ENCODE data around the gene STRIP1.

Gene STRIP1

DNA sequence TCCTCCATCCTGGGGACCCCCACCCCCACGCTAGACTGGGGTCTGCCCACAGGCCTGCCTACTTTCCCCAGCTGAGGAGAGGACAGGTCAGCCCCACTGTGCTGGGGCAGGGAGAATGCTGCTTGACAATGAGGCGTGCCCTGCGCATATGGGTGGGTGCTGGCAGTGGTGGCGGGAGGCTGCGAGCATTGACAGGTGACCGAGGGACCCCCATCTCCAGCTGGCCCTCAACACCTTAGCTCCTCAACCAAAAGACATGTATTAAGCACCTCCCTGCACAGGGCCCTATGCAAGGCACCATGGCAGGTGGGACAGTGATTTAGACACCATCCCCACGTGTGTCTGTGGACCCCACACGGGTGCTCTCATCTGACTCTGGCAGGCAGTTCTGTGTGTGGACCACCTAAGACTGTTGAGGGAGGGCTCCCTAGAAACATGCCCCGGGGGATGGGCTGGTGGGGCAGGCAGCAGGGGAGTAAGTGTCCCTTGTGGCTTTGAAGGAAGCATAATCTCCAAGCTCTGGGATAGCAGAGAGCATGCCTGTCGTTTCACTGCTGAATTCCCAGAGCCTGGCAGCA is 54.4 kb downstream of the STRIP1 start:
- in situ Hi-C loops (cut with HindIII; ENCODE audit: low sequenced_read_pairs) = no loop called here
- no peak for DNase-seq (ENCODE audit: low read depth)
- TF ChIP-seq, protein P1, sequence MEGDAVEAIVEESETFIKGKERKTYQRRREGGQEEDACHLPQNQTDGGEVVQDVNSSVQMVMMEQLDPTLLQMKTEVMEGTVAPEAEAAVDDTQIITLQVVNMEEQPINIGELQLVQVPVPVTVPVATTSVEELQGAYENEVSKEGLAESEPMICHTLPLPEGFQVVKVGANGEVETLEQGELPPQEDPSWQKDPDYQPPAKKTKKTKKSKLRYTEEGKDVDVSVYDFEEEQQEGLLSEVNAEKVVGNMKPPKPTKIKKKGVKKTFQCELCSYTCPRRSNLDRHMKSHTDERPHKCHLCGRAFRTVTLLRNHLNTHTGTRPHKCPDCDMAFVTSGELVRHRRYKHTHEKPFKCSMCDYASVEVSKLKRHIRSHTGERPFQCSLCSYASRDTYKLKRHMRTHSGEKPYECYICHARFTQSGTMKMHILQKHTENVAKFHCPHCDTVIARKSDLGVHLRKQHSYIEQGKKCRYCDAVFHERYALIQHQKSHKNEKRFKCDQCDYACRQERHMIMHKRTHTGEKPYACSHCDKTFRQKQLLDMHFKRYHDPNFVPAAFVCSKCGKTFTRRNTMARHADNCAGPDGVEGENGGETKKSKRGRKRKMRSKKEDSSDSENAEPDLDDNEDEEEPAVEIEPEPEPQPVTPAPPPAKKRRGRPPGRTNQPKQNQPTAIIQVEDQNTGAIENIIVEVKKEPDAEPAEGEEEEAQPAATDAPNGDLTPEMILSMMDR (IDR thresholded peaks at IDR 0.05; ENCODE audit: low read depth, low read length, missing control alignments) = no peak
- no peak overlapping the region for H3K4me3 ChIP-seq (ENCODE audit: low read depth, low read length)

DNA sequence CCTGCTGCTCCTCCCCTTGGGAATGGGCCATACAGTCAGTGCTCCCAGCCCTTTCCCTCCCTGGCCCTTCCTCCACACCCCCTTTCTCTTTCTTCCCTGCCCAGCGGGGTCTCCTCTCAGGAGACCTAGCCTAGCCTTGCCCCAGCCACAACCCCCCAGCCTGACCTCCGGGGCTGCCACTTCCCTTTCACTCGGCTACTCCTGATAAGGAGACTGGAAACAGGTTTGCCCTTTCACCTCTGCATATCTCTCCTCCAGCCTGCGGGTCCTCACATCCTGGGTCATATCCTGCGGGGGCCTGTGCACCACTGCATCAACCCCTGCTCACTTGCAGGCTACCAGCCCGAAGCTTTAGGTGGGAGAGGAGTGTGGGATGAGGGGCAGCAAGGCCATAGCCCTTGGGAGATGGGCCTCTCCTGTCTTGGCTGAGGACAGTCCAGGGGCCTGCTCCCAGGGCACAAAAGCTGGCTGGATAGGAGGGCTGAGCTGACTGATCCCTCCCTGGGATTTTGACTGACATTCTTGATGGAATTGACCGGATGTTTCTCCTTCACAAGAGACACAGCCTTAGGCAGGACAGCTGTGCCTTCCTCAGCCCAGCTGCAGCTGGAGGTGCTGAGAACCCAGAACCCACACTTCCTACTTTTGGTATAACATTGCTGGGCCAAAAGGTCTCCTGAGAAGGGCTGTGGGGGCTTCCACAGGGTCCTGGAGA is 55.3 kb downstream of the STRIP1 start:
- TF ChIP-seq, protein P1 (IDR thresholded peaks at IDR 0.05; ENCODE audit: low read depth, low read length, missing control alignments) = no peak
- in situ Hi-C loops (cut with HindIII; ENCODE audit: low sequenced_read_pairs) = no loop called here
- H3K4me3 ChIP-seq (ENCODE audit: low read depth, low read length) = no peak overlapping the region
- DNase-seq (ENCODE audit: low read depth) = no peak

- in situ Hi-C loops (cut with HindIII; ENCODE audit: low sequenced_read_pairs) = no loop called here
- TF ChIP-seq, protein P1 (IDR thresholded peaks at IDR 0.05; ENCODE audit: low read depth, low read length, missing control alignments) = no peak
- no peak for DNase-seq (ENCODE audit: low read depth)
- H3K4me3 ChIP-seq (ENCODE audit: low read depth, low read length) = no peak overlapping the region
These were observed 57.0 kb downstream of the STRIP1 start for GRCh38 chr1:110091381-110091780.

GRCh38 chr1:110091791-110092190 is 57.4 kb downstream of the STRIP1 start:
- in situ Hi-C loops (cut with HindIII; ENCODE audit: low sequenced_read_pairs) = no loop called here
- H3K4me3 ChIP-seq (ENCODE audit: low read depth, low read length) = no peak overlapping the region
- no peak for DNase-seq (ENCODE audit: low read depth)
- TF ChIP-seq, protein P1 (IDR thresholded peaks at IDR 0.05; ENCODE audit: low read depth, low read length, missing control alignments) = no peak

- DNase-seq (ENCODE audit: low read depth) = no peak
- no peak overlapping the region for H3K4me3 ChIP-seq (ENCODE audit: low read depth, low read length)
- TF ChIP-seq, protein P1 (IDR thresholded peaks at IDR 0.05; ENCODE audit: low read depth, low read length, missing control alignments) = no peak
- in situ Hi-C loops (cut with HindIII; ENCODE audit: low sequenced_read_pairs) = no loop called here
These were observed 58.6 kb downstream of the STRIP1 start for GRCh38 chr1:110092991-110093390.

DNA sequence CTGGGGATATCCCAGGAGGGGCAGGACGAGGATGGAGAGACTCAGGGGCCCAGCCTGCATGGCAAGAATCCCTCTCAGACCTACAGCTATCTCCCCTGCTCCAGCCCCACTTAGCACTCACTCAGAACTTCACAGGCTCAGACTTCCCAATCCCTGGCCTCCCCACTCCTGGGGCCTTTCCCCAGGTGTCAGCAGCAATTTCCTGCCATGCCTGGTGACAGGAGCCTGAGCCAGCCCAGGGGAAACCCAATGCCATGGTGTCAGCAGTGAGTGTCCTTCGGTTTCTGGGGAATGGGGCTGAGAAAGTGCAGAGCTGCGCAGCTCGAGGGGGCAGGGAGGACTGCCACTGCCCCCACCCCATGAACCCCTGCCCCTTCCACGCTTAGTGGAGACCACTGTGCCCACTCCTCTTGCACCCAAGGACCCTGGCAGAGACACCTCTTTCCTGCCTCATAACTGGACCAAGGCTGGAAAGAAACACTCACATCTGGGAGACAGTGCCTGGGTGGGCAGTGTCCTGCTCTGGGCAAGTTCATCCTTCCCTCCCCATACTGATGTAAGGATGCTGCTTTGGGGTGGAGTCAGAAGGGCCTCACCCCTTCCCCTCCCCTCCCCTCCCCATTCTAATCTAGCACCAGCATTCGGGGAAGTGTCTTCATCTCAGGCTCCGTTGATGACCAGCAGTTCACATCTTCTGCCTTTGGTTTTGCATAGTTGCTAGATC is 60.7 kb downstream of the STRIP1 start:
- TF ChIP-seq, protein P1 (IDR thresholded peaks at IDR 0.05; ENCODE audit: low read depth, low read length, missing control alignments) = no peak
- DNase-seq (ENCODE audit: low read depth) = no peak
- in situ Hi-C loops (cut with HindIII; ENCODE audit: low sequenced_read_pairs) = no loop called here
- H3K4me3 ChIP-seq (ENCODE audit: low read depth, low read length) = no peak overlapping the region
